Measurements from ENCODE around the gene SEMA4C.
"Not testable (repeated sequence)": the region's sequence is repeated elsewhere in the genome, so short reads cannot be mapped to it uniquely, and the experiment has no call there.

The SEMA4C gene

DNA sequence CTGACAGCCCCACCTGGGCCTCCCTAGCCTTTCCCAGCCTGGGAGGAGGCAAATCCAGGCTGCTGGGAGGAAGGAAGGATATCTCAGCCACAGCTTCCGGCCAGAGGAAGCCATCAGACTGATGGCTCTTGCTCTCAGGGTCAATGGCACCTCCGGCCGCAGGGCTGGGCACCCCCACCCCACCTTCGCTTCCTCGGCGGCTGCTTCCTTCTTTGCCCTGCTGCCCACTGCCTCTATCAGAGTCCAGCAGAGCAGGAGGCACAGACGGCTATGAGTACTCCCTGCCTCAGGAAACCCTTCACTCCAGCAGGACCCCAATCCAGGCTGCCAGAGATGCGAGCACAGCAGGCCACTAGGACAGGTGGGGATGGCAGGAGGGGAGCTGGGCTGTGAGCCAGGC lies 3.3 kb downstream of the SEMA4C start:
- DNase-seq (ENCODE audit: low read depth in 2 of 2): no peak

DNA sequence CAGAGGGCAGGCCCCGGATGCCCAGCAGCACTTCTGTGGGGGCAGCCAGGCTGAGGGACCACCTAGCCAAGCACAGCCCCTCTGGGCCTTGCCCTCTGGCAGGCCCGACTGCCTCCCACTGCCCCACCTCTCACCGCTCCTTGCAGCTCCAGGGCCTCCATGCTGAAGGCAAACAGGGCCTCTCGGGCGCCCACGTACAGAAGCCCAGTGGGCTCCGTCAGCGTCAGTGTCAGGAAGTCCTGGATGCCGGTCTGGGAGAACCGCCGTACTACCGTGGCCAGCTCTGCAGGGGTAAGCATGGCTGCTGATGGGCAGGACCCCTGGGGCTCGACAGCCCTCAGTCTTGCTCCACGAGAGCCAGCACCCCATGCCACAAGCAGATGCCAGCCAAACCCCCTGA lies 3.7 kb downstream of the SEMA4C start:
- no peak for DNase-seq (ENCODE audit: low read depth in 2 of 2)

DNA sequence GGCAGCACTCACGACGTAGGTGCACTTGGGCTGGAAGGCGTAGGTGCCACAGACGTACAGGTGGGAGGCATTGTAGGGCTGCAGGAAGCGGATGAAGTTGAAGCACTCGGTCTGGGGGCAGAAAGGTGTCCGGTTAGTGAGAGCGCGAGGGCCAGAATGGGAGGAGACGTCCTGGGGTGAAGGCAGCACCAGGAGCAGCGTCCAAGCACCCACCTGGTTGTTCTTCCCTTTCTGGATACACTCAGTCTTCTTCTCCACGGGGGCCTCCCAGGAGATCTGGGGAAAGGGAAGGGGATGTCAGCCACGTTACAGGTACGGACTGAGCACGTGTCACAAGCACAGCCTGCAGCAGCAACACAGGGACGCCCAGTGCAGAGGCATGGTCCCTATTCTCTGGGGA lies 4.2 kb downstream of the SEMA4C start:
- DNase-seq (ENCODE audit: low read depth in 2 of 2): no peak

DNA sequence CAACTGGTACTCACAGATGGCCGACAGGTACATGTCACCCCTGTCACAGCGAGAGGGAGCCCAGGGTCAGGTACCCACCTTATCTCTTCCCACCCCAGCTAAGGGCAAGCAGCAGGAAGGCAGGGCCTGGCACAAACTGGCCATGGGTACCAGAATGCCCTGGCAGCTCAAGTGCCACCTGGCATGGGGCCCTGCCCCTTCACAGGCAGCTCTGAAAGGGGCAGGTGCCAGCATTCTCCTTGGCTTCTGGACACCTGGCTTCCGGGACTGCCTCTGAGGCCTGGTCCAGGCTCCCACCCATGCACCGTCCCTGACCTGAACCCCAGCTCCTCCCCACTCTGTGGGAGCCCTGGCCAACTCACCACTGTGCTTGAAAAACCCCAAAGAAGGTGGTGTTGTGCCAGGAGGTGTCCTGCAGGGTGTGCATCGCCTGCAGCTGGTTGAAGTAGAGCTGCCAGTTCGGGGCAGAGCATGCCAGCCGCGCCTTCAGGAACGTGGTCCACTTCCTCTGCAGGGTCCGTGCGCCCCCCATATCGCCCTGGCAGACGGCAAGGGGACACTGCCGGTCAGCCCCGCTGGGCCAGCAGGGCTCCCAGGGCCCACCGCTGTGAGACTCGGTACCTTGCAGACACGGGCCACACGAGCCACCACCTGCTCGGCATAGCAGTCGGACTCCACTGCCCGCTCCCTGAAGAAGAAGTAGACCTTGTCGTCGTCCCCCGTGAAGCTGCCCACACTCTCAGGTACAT lies 5.4 kb downstream of the SEMA4C start:
- DNase-seq (ENCODE audit: low read depth in 2 of 2): no peak

DNA sequence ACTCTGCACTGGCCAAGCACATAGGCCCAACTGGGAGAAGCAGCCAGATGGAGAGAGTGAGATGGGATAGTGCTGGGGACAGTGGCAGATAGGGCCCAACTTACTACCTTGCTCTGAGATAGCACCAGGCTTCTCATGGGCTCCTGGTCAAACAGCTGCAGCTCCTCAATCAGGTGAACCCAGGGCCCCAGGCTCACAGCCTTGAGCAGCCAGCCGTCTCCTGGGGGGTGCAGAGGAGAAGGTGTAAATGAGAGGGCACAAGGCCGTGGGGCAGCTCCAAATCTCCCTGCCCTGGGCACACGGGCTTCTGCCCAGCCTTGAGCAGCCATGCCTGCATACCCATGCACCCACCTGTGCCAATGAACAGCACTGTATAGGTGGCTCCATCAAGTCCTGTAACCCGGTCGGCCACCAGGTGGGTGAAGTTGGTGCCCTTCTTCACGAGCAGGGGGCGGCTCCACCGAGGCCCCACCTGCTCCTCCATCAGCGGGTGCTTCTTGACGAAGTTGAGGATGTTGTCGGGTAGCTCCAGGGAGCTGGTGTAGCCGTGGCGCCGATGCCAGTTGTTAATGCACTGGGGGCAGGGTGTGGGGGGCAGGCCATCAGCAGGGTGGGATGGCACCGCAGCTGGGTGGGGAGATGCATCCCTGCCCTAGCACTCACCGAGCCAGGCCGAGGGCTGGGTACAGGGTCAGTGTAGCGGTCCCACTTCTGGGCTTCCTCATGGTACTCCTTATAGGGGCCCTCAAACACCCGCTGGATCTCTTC lies 6.1 kb downstream of the SEMA4C start:
- DNase-seq (ENCODE audit: low read depth in 2 of 2): no peak

DNA sequence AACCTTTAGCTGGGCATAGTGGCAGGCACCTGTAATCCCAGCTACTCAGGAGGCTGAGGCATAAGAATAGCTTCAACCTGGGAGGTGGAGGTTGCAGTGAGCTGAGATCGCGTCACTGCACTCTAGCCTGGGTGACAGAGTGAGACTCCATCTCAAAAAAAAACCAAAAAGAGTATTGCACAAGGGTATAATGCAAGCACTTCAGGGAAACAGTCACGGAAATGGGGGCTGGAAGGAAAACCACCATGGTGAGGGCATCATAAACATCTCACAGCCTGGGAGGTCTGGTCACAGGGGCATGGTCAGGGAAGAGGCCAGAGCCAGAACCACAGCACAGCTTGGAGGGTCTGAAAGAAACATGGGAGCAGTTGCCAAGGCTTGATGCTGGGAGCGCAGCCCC lies 6.8 kb downstream of the SEMA4C start:
- DNase-seq (ENCODE audit: low read depth in 2 of 2): not testable (repeated sequence)

DNA sequence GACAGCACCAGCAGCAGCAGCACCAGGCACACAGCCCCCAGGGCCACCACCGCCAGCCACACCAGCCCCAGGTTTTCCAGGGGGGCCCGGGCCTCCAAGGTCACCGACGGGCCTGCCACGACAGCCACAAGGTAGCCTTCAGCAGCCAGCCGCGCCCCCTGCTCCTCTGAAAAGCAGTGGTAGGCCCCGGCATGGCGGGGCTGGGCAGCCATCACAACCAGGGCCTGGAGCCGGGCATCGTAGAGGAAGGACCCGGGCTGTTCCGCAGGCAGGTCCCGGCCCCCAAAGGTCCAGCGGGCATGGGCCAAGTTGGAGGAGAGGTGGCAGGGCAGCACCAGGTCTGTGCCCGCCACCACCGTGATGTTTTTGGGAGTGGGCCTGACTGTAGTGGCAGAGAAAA lies 8.8 kb downstream of the SEMA4C start:
- DNase-seq (ENCODE audit: low read depth in 2 of 2): no peak

DNA sequence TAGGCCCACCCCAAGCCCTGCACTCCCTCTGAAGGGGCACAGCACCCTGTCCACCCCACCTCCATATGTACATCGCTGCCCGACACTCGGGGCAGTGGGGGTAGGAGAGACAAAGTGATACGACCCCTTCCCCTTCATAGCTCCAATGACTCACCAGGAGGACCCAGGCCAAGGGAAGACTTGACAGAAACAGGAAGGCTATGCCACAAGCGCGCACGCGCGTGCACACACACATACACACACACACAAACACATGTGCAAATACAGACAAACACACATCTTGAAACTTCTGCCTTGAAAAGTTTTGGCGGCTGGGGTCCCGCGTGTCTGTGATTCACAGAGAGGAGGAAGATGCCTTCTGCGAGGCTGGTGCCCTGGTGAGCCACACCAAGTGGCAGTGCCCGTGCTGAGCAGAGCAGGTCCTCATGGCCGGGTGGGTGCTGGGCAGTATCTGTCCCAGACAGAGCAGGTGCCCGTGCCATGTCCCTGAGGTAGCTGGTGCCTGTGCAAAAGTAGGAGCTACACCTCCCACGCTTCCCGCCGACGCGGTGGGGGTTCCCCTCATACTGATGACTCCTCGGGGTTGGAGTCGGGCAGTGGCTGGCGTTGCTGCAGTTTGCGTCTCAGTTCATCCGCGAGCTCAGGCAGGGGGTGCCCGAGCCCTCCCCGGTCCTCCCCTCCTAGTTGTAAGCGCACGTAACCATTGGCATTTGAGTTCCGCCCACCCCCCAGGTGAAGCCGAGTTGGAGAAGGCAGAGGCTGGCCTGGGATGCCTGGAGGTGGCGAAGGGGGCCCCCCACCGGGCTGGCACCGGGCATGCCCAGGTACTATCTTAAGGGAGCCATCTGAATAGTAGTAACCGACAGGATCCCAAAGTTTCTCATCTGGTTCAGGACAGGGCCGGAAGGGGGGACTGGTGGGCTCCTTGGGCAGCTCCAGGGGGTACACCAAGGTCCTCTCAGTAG lies 9.5 kb downstream of the SEMA4C start:
- DNase-seq (ENCODE audit: low read depth in 2 of 2): no peak

DNA sequence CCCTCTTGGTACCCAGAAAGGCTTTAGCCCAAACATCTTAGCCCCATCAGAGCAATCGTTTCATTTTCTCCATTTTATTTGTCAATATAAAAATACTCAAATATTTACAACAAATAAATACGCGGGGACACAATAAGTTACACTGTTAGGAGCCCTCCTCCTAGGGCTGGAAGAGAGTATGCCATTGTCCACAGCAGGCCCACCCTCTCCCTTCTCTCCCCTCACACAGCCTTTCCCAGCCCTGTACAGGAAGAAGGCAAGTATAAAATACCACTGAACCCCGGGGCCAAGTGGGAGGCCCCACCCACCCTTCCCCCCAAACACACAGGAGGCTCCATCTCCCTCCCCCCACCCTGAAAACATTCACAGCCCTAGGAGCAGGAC lies 10.2 kb downstream of the SEMA4C start:
- DNase-seq (ENCODE audit: low read depth in 2 of 2): no peak

DNA sequence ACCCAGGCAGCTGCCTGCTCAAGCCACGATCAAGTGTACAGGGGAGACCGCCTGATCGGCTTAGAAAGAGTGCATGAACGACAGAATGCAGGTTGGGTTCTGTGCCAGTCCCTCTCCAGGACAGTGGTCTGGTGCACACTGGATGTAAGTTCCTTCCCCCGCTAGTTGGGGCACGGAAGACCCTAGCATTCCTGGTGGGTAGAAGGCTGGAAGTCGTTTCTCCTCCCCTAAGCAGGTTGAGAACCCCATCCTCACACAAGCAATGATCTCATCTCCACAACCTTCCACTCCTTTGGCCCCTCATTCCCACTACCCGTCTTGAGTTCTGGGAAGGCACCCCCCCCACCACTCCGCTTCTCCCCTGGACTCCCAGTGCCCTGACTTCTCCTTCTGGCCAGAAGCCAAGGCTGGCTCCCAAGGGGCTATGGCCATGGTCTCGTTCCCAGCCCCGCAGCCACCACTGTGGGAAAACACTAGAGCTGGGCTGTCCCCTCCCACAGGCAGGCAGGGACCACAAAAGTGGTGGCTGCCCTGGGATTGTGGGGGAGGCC lies 10.7 kb downstream of the SEMA4C start:
- no peak for DNase-seq (ENCODE audit: low read depth in 2 of 2)

DNA sequence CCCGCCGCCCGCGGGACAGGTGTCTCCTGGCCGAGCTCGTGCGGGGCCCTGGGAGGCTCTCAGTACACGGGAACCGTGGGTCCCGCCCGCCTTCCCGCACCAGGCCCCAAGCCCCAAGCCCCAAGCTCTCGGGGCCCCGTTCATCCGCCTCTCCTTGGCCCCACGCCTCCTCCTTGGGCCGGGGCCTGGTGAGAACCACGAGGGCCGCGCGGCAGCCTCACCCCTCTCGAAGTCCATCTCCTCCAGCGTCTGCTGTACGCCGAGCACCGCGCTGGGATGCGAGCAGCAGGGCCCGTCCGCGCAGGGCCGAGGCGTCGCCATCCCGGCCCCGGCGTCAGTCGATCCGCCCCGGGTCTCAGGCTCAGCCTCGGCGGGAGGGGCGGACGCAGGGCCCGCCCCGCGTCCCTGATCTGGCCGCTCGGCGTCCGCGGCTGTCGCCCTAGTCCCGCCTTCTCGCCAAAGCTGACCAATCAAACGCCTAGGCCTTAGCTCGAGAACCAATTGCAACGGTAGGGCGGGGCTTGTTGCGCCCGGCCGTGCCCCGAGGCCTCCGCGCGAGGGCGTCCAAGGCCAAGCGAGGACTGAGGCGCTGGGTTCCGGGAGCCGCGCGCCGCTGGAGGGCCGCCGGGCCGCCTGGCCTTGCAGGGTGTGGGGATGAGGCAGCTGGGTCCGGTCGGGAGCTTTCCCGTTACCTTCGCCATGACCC lies 12.1 kb downstream of the SEMA4C start, which contains the start of gene ANKRD39:
ANKRD39 (minus strand) TSS at position 350 of the 706 bp plus-strand sequence; CDS start at position 321, 29 bp downstream.
- peak; percentile 95 for DNase-seq (ENCODE audit: low read depth in 2 of 2)

DNA sequence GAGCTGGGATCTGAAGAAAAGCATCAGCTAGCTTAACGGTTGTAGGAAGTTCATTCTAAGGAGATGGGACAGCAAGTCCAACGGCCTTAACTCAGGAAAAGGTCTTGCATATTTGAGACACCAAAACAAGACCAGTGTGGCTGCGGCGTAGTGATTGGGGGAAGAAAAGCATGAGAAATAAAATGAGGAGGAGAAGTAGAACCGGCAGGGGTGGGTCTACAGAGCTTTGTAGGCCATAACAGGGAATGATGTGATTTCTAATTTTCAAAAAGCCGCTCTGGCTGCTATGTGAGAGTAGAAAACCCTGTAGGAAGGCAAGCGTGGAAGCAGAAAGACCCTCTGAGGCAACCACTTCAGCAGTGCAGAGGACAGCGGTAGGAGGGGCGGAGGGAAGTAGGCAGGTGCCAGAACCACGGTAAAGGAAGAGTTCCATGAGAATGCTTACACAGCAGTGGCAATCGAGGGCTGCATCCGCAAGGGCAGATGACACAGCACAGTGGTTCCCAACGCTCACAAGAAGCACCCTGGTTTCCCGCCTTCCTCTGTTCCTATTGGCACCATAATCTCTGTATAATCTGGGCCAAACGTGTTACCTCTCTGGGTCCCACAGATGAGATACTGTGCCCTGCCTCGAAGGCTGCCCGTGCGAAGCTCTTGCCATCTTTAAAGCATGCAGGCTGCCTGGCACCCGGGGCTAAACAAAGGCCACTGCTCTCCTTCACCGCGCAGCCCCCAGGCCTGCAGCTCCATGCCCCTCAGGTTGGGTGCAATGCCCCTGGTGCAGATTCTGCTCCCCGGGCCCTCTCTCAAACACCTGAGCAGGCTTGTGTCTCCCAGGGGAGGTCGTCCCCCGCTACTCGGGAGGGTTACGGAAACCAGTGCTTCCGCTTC lies 12.9 kb downstream of the SEMA4C start:
- DNase-seq (ENCODE audit: low read depth in 2 of 2): no peak

DNA sequence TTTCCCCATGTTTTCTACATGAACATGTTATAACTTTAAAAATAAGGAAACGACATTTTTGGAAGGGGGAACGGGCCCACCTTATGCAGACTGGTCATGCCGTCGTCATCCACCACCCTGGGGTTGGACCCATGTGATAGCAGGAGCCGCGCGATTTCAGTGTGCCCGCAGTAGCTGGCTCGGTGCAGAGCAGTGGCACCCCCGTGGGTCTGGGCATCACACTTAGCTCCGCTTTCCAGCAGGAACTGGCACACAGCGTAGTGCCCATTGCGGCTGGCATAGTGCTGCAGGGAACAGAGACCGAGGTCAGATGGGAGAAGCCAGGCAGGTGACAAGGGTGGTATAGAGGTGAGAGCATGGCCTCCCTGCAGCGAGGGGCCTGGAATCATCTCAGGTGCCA lies 16.6 kb downstream of the SEMA4C start:
- no peak for DNase-seq (ENCODE audit: low read depth in 2 of 2)

DNA sequence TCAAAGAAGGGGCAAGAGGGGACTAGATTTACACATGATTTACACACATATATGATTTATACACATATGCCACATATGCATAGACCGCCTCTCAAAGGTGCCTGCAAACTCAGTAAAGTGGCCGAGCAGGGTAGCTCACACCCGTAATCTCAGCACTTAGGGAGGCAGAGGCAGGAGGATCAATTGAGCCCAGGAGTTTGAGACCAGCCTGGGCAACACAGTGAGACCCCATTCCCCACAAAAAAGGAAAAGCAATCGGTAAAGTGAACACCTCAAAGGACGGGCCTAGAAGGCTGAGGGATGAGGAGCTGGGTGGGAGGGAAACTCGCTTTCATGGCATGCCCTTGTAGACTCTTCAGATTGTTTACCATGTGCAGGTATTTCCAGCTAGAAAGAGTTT lies 17.2 kb downstream of the SEMA4C start:
- no peak for DNase-seq (ENCODE audit: low read depth in 2 of 2)

DNA sequence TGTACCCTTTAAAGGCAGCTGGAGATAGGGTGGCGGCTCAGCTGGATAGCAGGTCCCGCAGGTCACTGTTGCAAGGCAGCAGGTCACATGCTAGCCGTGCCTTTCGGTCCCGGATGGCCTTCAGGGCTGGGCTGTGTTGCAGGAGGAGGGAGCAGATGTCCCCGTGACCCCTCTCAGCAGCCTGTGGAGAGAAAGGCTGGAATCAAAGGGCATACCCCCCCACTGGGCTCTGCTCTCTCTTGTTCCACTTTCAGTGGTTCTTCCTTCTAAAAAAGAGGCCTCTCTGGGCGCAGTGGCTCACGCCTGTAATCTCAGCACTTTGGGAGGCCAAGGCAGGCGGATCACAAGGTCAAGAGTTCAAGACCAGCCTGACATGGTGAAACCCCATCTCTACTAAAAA lies 21.6 kb downstream of the SEMA4C start:
- no peak for DNase-seq (ENCODE audit: low read depth in 2 of 2)

DNA sequence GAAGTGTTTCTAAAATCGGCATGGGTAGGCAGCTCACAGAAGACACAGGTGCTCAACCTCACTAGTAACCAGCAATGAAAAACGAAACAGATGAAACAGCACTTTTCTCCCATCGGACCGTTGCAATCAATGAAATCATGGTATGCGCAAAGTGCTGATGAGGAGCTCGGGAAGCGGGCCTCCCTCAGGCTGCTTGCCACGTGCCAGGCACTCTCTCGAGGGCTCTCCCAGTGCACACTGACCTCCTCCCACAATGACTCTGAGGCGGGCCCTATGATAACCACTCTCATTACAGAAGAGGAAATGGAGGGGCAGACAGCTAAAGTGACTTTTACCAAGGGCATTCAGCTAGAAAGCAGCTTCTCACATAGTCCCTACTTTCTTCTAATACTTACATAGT lies 22.3 kb downstream of the SEMA4C start:
- no peak for DNase-seq (ENCODE audit: low read depth in 2 of 2)

DNA sequence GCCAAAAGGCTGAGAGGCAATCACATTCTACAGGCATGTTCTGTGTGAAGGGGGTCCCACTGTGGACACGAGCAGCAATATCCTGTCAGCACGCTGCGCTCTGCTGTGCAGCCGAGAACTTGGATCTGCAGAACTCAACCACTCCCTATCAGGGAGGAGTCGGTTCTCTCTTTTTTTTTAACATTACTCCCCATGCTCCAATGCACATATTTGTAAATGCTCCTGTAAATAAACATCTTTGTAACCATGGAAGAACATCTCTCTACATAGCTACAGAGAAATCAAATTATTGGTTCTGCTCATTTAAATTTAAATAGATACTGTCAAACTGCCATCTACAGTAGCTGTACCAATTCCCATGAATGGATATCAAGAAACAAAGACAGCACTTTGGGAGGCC lies 23.1 kb downstream of the SEMA4C start:
- no peak for DNase-seq (ENCODE audit: low read depth in 2 of 2)

DNA sequence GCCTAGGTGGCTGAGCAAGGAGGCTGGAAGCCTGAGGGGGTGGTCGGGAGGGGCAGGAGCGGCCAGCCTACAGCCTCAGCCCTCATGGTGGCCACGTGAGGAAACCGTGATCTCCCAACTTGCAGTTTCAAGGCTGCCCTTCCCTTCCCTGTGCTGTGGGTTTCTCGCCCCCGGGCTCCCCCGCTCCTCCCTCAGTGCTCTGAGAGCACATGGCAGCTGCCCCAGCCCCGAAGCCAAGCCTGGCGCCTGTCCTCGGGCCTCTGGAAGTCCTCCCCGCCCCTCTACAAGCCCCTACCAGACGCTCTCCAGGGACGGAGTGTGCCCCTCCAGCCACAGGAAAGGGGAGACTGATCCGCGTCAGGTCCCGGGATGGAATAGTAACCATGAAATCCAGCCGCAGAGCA lies 25.5 kb downstream of the SEMA4C start:
- DNase-seq (ENCODE audit: low read depth in 2 of 2): no peak

DNA sequence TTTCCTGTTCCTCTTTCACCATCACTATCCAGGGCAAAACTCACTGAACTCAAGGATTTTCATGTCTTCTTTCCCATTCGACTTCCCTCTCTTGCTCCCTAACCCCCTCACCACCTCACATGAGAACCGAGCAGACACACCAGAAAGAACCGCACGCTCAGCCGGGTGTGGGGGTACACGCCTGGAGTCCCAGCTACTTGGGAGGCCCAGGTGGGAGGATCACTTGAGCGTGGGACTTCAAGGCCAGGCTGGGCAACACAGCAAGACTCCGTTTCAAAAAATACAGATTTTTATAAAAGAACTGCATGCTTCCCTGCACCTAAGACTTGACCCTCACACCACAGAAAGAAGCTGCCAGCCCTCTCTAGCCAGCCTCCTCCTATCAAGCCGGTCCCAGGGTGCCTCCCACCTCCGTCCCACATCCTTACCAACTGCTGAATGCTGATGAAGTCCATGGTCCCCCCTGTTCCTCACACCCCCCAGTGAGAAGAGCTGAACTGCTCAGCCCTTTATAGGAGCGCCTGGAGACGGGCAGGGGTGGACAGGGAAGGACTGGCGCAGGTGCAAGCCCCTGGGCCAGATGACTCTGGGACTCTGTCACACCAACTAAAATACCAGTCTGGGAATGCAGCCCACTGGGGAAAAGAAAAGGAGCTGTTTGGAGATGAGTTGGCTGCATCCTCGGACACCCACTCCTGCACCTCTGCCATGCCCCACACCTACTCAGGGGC lies 26.2 kb downstream of the SEMA4C start, which contains the start of gene ANKRD23:
ANKRD23 (minus strand) TSS at position 484 of the 731 bp plus-strand sequence; CDS start at position 455, 29 bp downstream.
- DNase-seq (ENCODE audit: low read depth in 2 of 2): no peak
